ENCODE measurements around the gene ATR. TPM values are rescaled to one million over a fixed set of nuclear protein-coding genes. Genes with fewer than 3 reads are reported as not detected.

Gene ATR
- total RNA-seq, 2 donors from 2014 or later: 13.9 to 20.3 TPM

DNA sequence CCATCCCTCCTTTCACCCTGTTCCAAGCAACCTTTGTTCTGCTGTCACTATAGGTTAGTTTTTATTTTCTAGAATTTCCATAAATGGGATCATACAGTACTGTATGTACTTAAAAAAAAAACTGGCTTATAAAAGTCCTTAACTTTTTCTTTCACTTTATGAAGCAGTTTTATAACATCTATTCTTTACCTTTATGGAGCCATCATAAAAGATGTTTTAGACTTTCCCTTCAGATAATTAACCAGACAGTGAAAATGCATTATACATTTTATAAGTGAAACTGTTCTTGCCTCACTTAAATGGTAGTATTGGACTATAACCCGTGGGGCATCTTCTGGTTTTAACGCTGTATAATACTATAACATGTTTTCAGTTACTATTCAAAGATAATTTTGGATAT, 43.9 kb upstream of the ATR start:
- Histone ChIP-seq H3K4me3 (no peak overlapping the region), H3K9me3 (no peaks in the 10 kb centered on the region), H3K27ac (peak overlapping the region; percentile 72), H3K27me3 (no peaks in the 10 kb centered on the region), H3K4me1 (no peaks in the 10 kb centered on the region), H3K36me3 (no peaks in the 10 kb centered on the region), H3K9ac (ENCODE audit: low read depth in 2 of 2, low read length in 2 of 2) (peak overlapping the region in 1 of 2 donors; percentile 57)
- DNase-seq: no peak
- intact Hi-C loops (cut with DNase I): no loop called here
- TF ChIP-seq, protein P1, sequence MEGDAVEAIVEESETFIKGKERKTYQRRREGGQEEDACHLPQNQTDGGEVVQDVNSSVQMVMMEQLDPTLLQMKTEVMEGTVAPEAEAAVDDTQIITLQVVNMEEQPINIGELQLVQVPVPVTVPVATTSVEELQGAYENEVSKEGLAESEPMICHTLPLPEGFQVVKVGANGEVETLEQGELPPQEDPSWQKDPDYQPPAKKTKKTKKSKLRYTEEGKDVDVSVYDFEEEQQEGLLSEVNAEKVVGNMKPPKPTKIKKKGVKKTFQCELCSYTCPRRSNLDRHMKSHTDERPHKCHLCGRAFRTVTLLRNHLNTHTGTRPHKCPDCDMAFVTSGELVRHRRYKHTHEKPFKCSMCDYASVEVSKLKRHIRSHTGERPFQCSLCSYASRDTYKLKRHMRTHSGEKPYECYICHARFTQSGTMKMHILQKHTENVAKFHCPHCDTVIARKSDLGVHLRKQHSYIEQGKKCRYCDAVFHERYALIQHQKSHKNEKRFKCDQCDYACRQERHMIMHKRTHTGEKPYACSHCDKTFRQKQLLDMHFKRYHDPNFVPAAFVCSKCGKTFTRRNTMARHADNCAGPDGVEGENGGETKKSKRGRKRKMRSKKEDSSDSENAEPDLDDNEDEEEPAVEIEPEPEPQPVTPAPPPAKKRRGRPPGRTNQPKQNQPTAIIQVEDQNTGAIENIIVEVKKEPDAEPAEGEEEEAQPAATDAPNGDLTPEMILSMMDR (IDR thresholded peaks at IDR 0.05): no peak

DNA sequence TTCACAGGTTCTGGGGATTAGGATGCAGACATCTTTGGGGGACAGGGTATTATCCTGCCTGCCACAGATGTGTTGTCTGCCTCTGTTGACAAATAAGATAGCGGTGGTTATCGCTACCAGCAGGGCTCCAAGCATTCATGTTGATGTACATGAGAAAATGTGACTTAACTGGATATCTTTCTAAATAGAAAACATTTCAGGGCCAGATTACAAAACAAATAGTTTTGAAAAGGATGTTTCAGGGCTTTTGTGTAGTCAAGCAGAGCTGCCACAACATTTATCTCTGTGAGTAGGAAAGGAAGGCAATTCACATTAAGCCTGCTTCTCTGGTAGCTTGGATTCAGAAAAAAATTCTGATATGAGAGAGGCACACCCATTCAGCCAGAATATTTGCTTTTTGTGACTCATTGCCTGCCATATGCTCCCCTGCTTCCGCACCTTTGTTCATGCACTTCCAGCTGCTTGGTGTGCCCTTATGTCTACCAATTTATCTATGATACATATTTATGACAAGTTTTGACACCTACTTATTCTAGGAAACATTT, 40.5 kb upstream of the ATR start:
- no peaks in the 10 kb centered on the region for H3K4me1 ChIP-seq
- peak overlapping the region; percentile 80 for H3K27ac ChIP-seq
- peak overlapping the region in 1 of 2 donors; percentile 70 for H3K9ac ChIP-seq (ENCODE audit: low read depth in 2 of 2, low read length in 2 of 2)
- no peaks in the 10 kb centered on the region for H3K27me3 ChIP-seq
- no peaks in the 10 kb centered on the region for H3K9me3 ChIP-seq
- intact Hi-C loops (cut with DNase I): no loop called here
- DNase-seq: peak; percentile 67
- TF ChIP-seq, protein P1 (IDR thresholded peaks at IDR 0.05): no peak
- no peaks in the 10 kb centered on the region for H3K36me3 ChIP-seq
- no peak overlapping the region for H3K4me3 ChIP-seq

DNA sequence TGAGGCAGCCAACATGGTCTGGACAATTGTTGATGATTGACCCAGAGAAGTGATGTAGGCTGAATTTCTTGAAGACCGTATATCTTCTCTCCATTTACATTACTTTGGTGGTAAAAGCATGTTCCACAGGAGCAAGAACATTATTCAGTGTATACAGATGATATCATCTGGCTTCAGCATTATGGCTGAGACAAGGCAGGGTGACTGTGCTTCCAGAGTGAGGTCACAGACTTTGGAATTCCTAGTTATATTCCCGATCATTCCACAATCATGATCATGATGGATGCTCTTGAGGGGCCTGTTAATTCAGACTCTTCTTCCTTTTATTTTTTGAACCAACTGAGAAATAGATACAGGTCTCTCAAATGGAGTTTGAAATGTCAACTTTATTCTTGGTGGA, 36.6 kb upstream of the ATR start:
- peak overlapping the region; percentile 89 for H3K27ac ChIP-seq
- H3K4me1 ChIP-seq: no peaks in the 10 kb centered on the region

DNA sequence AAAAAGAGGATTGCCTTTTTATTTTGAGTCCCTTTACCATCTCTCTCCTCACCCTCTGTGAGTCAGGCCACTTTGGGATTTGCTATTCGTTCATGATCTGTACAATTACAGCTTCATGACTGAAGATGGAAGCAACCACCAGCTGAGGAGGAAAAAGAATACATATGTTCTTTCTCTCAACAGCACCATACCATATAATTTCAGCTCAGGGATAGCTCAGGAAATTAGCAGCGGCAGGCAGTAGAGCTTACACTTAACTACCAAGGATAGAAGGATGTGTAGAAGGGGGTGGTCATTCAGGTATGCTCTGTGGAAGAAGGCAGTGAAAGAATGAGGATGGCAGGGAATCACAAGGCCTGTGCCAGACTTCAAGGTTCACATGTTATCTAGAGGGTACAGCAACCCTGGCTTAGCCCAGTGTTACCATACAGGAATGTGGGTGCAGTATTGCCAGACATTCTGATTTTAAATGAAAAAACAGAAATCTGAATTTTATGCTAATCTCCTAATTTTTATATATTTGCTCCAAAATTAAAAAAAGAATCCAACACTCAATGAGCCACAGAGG, 35.6 kb upstream of the ATR start:
- Histone ChIP-seq H3K27ac (peak overlapping the region; percentile 89), H3K4me3 (no peak overlapping the region), H3K36me3 (no peaks in the 10 kb centered on the region), H3K4me1 (no peaks in the 10 kb centered on the region), H3K9ac (ENCODE audit: low read depth in 2 of 2, low read length in 2 of 2) (peak overlapping the region in 1 of 2 donors; percentile 28), H3K27me3 (no peaks in the 10 kb centered on the region), H3K9me3 (no peaks in the 10 kb centered on the region)
- no peak for DNase-seq
- TF ChIP-seq, protein P1 (IDR thresholded peaks at IDR 0.05): no peak
- intact Hi-C loops (cut with DNase I): no loop called here

More for the DNA sequence above, 36.6 kb upstream of the ATR start:
- Histone ChIP-seq H3K9me3 (no peaks in the 10 kb centered on the region), H3K9ac (ENCODE audit: low read depth in 2 of 2, low read length in 2 of 2) (peak overlapping the region in 1 of 2 donors; percentile 44), H3K4me3 (no peak overlapping the region), H3K27me3 (no peaks in the 10 kb centered on the region), H3K36me3 (no peaks in the 10 kb centered on the region)
- no peak for DNase-seq
- intact Hi-C loops (cut with DNase I): no loop called here
- TF ChIP-seq, protein P1 (IDR thresholded peaks at IDR 0.05): no peak

DNA sequence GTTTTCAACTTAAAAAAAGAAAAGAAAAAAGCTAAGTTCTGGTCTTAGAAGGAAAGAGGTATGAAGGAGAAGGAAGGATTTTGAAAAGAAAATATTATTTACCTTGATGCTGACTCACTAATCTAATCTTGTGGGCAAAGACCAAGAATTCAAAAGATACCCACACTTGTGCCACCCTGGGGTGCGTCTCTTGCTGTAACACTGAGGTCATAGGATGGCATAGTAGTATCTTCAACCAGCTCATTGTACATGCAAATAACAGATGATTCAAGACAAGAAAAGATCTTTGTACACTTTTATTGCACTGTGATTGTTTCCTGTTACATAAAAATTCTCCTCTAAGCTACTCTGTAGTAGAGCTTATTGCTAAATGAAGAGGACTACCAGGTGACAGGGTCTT, 35.0 kb upstream of the ATR start:
- Histone ChIP-seq H3K9me3 (no peaks in the 10 kb centered on the region), H3K4me1 (peaks cover 4% of the 10 kb centered on the region), H3K4me3 (no peak overlapping the region), H3K36me3 (no peaks in the 10 kb centered on the region), H3K27ac (peak overlapping the region; percentile 89), H3K27me3 (no peaks in the 10 kb centered on the region), H3K9ac (ENCODE audit: low read depth in 2 of 2, low read length in 2 of 2) (peak overlapping the region in 1 of 2 donors; percentile 28)
- peak; percentile 73 for DNase-seq
- intact Hi-C loops (cut with DNase I): no loop called here
- TF ChIP-seq, protein P1 (IDR thresholded peaks at IDR 0.05): no peak
